GM12891 (cell line): ENCODE measurements around the gene C16orf90.

Source experiments
- POLR2A ChIP-seq: IDR thresholded peaks from 2 replicates; pipeline ENCODE4 v1.6.1; 2011; ENCODE audit warnings: low read depth, low read length, control low read depth
- POLR2AphosphoS5 ChIP-seq: IDR thresholded peaks from 2 replicates; pipeline ENCODE4 v1.6.1; 2011; ENCODE audit warnings: low read depth, low read length, control low read depth
- SPI1 ChIP-seq: IDR thresholded peaks from 2 replicates; pipeline ENCODE4 v1.6.1; 2011; ENCODE audit warnings: low read depth, low read length, control low read depth
- TAF1 ChIP-seq: IDR thresholded peaks from 2 replicates; pipeline ENCODE4 v1.6.1; 2011; ENCODE audit warnings: low read depth, low read length, control low read depth

DNA sequence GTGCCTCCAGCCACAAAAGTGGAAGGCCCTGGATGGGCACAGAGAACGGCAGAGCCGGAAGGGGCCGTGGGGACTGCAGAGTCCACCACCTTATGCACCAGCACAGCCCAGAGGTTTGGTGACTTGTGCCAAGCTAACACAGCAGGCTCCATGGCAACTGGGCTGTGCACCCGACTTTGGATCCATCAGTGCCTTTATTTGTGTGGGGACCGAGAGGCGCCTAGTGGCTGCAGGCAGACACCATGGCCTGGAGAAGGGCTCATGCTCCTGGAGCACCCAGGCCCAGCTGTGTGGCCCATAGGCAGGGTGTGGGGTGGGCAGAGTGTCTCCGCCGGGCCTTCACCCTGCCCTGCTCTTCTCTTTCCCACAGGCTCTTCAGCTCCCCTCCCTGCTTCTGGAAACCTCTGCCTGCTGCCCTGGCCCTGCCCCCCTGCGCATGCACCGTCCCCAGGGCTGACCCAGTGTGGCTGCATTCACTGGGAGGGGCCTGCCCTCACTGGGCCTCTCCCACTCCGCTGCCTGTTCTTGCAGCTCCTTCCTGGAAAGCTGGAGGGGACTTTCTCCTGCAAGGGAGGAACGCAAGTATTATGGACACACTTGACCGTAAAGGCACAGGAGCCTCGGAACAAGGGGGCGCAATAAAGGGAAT is 10.1 kb downstream of the C16orf90 start:
- TF ChIP-seq TAF1 (no peak), POLR2AphosphoS5 (0 out of 2 replicates have a peak, but pooled peaks have one; percentile 24), POLR2A (no peak), SPI1 (no peak)
